HG02884 (cell line): Measurements from ENCODE around the gene MRPL49.
"Not testable (repeated sequence)": the region's sequence is repeated elsewhere in the genome, so short reads cannot be mapped to it uniquely, and the experiment has no call there.

Experiments used
- ATAC-seq: cut with Tn5 transposase; IDR thresholded peaks from one replicate; pipeline ENCODE4 v1.9.1; 2021; ENCODE audit warnings: mild to moderate bottlenecking, moderate library complexity; ENCODE audit not compliant: unreplicated experiment

Gene MRPL49

GRCh38 chr11:65132238-65132987 lies 10.3 kb downstream of the MRPL49 start:
- ATAC-seq: peak; percentile 38

GRCh38 chr11:65132988-65133700 lies 11.0 kb downstream of the MRPL49 start:
- ATAC-seq: no peak

- no peak for ATAC-seq
Measured at GRCh38 chr11:65133724-65134123, 11.6 kb downstream of the MRPL49 start.

- ATAC-seq: peak; percentile 43
Measured at GRCh38 chr11:65134240-65134951, 12.3 kb downstream of the MRPL49 start, which contains the start of gene SYVN1. Gene SYVN1, minus strand, starts transcription at chr11:65134519. Its CDS starts 918 bp downstream, at chr11:65133601.

- ATAC-seq: peak; percentile 70
Measured at GRCh38 chr11:65134952-65135632, 13.0 kb downstream of the MRPL49 start.

GRCh38 chr11:65135633-65136145 lies 13.6 kb downstream of the MRPL49 start:
- no peak for ATAC-seq

- no peak for ATAC-seq
Measured at GRCh38 chr11:65136515-65137096, 14.5 kb downstream of the MRPL49 start.

GRCh38 chr11:65141896-65142494 lies 19.9 kb downstream of the MRPL49 start:
- no peak for ATAC-seq

- no peak for ATAC-seq
Measured at GRCh38 chr11:65147352-65148075, 25.4 kb downstream of the MRPL49 start.

- no peak for ATAC-seq
Measured at GRCh38 chr11:65148657-65149056, 26.5 kb downstream of the MRPL49 start.

- not testable (repeated sequence) for ATAC-seq
Measured at GRCh38 chr11:65150131-65150508, 28.0 kb downstream of the MRPL49 start.

GRCh38 chr11:65150509-65151299 lies 28.6 kb downstream of the MRPL49 start:
- no peak for ATAC-seq

- no peak for ATAC-seq
Measured at GRCh38 chr11:65151331-65151899, 29.3 kb downstream of the MRPL49 start.

GRCh38 chr11:65152122-65152521 lies 30.0 kb downstream of the MRPL49 start:
- no peak for ATAC-seq

GRCh38 chr11:65156256-65156655 lies 34.1 kb downstream of the MRPL49 start:
- no peak for ATAC-seq

- no peak for ATAC-seq
Measured at GRCh38 chr11:65156926-65157325, 34.8 kb downstream of the MRPL49 start.

- ATAC-seq: no peak
Measured at GRCh38 chr11:65157336-65157735, 35.2 kb downstream of the MRPL49 start.

GRCh38 chr11:65159012-65159411 lies 36.9 kb downstream of the MRPL49 start:
- peak; percentile 57 for ATAC-seq
